Neural progenitor cell (in vitro differentiated cells): Measurements from ENCODE around the gene PLEKHG7.

ENCODE experiments used
- CTCF ChIP-seq: fragments of 200-600 bp; sonication (generic); IDR thresholded peaks from 2 replicates; pipeline ENCODE4 v1.5.1; 2017; ENCODE audit warnings: antibody characterized with exemption, mild to moderate bottlenecking
- EZH2phosphoT487 ChIP-seq: fragments of 200-600 bp; sonication (generic); IDR thresholded peaks from 2 replicates; pipeline ENCODE4 v1.6.1; 2017; ENCODE audit warnings: antibody characterized with exemption

- TF ChIP-seq CTCF (no peak), EZH2phosphoT487 (no peak)
Measured at GRCh38 chr12:92794814-92795213, 92.0 kb downstream of the PLEKHG7 start.
